HG03139 (cell line): ENCODE data around the gene ARHGAP30.
A peak's percentile ranks its signal among the peaks of the same experiment; 100 is the strongest.
"Not testable (repeated sequence)": the region's sequence is repeated elsewhere in the genome, so short reads cannot be mapped to it uniquely, and the experiment has no call there.

ENCODE experiments used
- ATAC-seq: cut with Tn5 transposase; IDR thresholded peaks from one replicate; pipeline ENCODE4 v1.9.1; 2021; ENCODE audit not compliant: unreplicated experiment

Gene ARHGAP30

DNA sequence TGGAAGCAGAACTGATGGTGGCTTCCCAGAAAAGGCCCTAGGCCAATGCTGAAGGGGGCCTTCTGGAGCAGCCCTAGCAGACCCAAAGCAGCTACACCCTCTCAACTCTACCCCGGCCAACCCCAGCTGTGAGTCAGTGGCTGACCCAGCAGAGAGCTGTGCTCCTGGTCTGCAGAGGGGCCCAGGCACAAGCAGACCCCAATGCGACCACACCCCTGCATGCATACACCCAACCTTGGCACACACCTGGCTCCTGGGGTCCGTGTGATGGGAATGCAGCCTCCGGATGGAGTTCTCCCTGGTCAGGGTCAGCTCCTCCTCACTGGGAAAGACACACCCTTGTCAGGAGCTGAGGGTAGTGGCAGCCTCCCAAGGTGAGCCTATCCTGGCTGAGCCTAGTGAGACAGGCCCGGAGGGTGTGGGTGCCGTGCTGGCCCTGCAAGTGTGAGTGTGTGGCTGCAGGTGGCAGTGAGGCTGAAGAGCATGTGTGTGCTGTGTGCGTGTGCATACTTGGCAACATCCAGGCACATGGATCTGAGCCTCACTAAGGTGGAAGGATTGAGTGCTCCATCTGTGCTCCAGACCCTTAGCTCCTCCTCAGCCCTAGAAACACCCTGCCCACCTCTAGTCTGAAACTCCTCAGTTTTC is 3.9 kb upstream of the ARHGAP30 start:
- ATAC-seq, result no peak

DNA sequence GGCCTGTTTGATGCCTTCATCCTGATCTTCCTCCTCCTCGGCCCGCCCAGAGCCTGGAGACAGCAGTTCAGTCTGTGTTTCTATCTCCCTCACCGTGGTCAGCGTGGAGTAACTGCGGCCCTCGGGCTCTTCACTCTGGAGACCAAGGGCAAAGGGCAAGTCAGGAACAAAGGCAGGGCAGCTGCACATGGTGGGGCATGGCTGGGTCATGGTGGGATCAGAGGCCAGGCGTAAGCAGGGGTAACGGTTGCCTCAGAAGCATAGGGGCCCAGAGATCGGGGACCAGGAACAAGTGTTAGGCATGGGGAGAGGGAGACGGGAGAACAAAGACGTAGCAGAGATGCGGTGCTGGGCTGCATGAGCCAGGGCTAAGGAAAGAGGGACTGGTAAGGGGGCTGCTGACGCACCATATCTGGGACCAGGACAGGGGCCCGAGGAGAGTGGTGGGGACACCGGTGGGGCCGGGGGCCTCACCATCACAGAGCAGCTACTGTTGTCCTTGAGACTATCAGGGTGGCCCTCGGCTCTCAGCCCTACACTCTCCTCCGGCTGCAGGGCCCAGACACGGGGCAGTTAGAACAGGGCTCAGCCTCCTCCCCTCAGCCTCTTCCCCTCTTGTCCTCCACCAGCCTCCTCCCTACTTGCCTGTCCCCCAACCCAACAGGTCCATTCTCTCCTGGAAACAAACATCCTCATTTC is 3.2 kb upstream of the ARHGAP30 start:
- ATAC-seq, result no peak

DNA sequence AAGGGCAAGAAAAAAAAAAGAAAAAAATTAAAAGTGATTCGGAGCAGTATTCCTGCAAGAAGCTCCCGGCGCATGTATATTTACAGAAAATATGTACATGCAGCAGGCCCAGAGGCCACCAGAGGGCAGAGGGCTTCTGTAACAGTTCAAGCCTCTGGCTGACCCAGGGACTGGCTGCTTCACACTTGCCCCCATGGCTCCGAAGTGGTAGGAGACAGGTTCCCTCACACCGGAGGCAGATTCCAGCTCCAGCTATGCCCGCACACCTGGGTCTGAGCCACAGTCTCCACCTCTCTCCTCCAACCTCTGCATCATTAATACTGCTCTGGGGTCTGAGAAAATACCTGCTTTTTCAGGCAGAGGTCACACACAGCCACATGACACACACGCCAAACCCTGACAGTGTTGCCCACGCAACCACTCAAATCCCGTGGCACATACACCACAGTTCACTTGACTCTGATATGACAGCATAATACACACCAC is 2.2 kb upstream of the ARHGAP30 start:
- no peak for ATAC-seq

DNA sequence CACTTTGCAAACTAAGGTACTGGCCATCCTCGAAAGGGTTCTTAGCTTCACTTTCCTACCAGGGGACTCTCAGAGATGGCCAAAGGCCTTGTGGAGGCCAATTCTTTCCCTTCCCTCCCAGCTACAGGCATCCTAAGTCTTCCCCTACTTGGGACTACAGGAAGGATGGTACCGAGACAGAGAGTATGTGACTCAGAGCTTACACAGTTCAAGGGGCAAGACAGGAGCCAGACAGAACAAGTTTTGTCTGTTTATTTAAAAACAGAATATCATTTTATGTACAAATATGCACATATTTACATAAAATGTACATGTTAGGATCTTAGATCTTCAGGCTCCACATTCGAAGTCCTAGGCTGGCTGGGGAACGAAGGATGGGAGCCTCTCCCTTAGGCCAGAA is 1.1 kb upstream of the ARHGAP30 start:
- ATAC-seq, result no peak

DNA sequence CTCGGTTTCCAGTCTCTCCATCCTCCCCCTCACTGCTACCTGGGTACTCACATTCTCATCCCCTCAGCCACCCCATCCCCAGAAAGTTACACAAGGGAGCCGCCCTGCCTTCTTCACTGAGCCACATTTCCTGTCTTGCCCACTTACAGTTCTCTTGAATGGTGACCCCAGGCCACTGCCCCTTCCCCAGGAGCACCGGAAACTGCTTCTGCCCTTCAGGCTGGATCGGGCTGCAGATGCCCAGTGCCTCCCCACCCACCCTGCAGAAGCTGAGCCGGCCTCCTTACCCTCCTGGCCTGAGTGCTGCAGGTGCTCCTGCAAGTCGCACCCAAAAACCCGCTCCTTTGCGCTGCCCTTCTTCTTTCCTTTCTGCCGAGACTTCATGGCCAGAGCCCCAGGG is 450 bp downstream of the ARHGAP30 start:
- no peak for ATAC-seq

DNA sequence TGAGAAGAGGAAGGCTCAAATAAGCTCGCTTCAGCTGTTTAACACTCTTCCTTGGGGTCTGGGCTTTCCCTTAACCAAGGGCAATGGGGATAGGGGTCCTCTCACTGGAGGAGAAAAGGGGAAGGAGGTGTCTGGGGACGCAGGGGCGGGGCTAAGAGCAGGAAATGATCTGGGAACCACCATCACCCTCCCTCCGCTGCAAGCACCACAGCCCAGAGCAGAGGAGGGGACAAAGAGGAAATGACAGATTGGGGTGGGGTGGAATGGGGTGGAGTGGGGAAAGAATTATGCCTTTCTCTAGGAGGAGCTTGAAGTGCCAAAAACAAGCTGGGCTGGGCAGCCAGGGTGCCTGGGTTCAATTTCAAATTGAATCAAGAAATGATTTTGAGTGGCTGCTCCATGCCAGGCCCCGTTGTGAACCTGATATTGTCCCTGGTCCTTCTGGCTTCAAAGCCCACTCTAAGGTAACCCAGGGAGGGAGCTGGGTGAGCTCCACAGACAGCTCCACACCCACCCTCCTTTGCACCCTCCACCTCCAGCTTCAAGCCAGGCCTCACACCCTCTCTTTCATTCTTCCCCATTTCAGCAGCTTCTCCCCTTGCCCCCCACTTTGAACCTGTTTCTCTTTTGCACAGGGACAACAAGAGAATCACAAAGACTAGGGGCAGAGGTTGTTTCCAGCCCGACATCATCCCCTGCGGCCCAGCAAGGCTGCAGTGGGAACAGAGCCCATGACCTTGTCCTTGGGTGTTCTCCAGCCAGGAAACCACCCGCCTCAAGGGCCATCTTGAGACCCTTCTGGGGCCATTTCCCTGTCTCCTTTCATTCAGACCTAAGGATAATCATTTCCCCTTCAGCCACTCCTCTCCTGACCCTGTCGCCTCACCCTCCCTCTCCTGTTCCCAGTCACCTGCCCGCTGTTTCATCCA is 1.1 kb downstream of the ARHGAP30 start:
- peak; percentile 54 for ATAC-seq

DNA sequence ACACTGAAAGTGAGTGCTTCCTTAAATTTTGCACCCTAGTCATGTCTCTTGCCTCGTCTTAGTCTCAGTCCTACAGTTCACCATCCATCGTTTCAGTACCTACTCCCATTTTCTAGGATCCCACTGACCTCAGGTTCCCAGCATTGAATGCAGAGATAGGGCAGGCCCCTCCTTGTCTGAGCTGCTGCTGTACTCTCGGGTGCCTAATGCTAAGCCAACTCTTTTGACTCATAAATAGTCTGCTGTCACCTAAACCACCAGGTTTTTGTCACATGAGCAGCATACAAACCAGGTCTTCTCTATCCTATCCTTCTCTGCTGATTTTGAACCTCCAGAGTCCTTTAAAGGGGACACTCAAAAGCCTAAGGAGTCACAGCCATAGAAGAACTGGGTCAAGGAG is 3.0 kb downstream of the ARHGAP30 start:
- ATAC-seq, result no peak

DNA sequence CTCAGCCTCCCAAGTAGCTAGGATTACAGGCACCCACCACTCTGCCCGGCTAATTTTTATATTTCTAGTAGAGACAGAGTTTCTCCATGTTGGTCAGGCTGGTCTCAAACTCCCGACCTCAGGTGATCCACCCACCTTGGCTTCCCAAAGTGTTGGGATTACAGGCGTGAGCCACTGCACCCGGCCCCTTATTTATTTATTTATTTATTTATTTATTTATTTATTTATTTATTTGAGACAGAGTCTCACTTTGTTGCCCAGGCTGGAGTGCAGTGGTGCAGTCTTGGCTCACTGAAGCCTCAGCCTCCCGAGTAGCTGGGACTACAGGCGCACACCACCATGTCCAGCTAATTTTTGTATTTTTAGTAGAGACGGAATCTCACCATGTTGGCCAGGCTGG is 4.0 kb downstream of the ARHGAP30 start:
- ATAC-seq, result not testable (repeated sequence)

DNA sequence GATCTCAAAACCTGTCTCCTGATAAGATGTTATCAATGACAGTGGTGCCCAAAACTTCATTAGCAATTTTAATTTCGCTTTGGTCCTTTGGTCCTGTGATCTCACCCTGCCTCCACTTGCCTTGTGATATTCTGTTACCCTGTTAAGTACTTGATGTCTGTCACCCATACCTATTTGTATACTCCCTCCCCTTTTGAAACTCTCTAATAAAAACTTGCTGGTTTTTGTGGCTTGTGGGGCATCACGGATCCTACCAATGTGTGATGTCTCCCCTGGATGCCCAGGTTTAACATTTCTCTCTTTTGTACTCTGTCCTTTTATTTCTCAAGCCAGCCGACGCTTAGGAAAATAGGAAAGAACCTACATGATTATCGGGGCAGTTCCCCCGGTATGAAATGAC is 5.8 kb downstream of the ARHGAP30 start:
- ATAC-seq, result not testable (repeated sequence)

DNA sequence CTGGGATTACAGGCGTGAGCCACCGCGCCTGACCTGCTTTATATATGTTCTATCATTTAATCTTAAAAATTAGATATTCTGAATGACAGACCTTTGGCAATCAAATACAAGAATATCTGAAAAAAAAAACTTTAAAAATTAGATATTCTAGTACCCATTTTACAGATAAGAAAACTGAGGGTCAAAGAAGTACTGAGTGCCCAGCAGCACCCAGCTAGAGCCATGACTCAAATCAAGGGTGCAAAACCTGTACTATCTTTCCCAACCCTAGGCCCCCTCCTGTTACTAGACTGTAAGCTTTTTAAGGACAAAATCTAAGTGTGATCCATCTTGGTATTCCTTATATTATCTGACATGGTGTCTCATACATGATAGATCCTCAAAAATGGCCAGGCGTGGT is 8.3 kb downstream of the ARHGAP30 start:
- no peak for ATAC-seq

DNA sequence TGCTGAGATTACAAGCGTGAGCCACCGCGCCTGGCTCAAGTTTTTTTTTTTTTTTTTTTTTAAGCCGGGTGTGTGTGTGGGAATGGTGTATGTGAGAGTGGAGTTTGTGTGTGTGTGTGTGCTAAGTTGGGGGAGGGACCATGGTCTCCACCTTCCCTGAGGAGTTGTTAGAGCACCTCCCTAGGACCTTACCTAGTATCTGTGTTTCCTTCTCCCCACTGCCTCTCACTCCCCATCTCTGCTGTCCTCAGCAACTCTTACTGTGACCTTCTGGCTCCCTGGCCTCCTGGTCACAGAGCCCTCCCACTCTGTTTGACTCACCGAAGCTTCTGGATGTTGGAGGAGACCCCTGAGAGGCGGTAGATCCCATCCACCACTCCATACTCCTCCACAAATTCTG is 10.4 kb downstream of the ARHGAP30 start:
- no peak for ATAC-seq

DNA sequence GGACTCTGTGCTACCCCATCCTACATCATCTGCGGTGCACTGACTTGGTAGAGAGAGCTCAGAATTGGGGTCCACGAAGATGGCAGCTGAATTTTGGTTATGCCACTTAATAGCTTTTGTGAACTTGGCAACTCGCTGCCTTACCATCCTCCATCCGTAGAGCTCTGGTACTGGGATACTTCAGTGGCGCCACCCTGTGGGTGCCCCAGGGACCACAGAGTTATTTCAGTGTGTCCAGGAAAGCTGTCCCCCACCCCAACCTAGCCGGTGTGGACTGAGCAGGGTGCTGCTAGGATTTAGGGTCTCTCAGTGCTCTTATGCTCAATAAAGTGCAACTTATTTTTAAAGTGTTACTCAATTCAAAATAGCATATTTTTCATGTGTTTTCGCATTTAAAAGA is 14.9 kb downstream of the ARHGAP30 start:
- ATAC-seq, result no peak

DNA sequence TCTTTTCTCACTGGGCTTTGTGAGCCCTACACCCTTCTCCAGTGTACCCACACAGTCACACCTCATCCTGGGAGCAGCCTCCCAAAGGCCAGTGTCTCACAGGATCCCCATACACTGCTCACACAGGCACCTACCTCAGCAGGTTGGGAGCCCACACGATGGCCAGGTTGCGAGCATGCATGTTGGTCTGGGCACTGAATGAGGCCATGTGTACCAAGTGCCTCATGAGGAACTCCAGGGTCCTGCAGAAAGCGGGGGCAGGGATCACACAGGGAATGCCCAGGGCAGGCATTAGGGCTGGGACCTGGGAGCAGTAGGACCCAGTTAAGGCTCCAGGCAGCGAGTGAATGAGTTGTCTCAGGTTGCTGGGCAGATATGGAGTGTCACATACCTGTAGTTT is 15.5 kb downstream of the ARHGAP30 start:
- ATAC-seq, result no peak

DNA sequence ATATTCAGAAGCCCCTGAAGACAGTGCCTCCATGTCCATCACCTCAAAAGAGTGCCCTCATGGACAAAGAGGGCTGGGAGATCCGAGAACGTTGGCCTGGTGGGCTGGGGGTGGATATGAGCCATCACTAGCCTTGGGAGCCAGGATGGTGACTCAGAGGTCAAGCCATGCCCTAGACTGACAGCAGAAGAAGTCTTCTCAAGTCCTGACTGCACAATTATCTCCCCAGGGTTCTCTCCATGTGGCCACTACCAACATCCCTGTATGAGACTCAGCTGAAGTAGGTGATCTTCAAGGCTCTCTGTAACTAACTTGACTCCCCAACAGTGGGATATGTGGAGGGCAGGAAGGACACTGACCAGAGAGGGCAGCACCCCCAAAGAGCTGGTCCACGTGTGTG is 16.8 kb downstream of the ARHGAP30 start:
- no peak for ATAC-seq

DNA sequence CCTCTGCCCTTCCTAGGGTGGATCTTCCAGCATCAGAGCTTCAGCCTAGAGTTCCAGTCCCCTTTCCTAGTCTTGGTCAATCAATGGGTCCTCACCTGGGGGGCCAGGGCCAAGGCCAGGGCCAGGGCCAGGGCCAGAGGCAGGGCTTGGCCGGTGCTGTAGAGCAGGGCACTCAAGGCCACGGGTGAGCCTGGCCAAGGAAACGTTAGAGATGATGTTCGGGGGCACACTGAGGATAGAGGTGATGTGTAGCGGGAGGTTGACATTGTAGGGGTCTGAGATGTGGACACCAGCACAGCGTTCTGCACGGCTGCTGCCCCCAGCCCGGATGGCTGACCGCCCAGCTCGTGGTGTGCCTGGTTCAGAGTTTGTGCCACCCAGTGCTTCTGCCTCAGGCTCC is 18.5 kb downstream of the ARHGAP30 start:
- ATAC-seq, result no peak

DNA sequence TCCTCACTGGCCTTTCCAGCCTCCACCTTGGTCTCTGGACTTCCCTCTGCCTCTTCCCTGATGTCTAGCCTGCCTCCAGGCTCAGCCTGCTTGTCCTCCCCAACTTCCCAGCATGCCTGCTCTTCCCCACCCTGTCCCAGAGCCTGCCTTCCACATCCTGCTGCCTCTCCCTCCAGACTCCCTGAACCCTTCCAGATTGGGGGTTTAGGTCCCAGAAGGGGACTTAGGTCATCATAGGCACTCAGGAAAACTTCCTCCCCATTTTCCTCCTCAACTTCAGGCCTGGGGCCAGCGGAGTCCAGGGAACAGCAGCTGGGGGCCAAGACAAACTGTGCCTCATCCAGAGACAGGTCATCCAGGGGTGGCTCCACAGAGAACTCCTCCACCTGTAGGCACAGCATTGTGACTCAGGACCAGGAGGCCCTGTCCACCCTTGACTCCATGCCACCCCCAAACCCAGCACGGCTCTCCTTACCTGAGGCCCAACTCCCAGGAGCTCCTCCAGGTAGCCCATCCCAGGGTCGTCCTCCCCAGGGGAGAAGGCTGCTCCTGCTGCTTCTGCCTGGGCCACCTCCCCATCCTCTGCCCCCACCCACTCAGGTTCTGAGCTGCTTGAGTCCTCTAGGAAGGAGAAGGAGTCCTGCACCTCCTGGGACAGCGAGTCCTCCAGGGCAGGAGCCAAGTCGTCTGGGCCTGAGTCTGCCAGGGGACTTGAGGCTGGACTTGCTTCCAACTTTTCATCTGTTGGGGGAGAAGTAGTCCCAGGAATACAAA is 20.6 kb downstream of the ARHGAP30 start:
- ATAC-seq, result no peak

DNA sequence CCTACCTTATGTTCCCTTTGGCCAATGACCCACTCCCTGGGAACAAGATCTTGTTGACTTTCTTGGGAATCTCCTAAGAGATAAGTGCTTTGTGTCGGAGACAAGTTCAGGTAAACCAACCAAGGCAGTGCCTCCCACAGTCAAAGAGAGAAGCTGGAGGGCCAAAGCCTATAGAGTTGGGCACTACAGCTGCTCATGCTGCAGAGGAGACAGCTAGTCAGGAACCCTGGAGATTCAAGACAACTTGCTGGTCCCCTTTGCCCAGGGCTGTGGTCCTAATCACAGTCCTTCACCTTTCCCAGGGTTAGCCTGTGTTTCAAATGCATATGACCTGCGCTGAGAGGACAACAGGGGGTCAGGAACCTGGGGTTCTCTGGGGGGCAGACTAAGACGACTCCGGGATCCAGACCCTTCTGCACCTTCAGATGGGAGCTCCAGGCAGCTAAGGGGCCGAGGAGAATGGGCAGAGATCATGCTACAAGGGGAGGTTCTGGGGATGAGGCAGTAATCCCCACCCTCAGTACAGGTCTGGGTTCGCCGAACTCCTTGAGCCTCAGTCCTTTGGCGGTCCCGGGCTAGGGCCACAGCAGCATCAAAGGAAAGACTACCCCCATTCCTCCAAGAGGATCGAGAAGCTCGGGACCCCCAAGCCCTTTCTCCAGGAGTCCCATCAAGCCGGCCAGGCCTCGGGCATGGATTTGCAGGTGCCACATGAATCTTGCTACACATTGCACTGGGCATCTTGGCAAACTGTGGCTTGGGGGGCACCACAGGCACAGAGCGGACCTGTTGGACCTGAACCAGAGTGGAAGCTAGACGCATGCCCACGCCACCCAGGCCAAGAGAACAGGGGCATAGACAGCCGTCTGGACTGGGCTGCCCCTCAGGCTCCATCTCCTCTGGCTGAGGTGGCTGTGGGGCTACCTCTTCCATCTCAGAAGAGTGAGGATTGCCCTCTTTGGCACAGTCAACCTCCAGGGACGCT is 22.0 kb downstream of the ARHGAP30 start:
- ATAC-seq, result no peak

DNA sequence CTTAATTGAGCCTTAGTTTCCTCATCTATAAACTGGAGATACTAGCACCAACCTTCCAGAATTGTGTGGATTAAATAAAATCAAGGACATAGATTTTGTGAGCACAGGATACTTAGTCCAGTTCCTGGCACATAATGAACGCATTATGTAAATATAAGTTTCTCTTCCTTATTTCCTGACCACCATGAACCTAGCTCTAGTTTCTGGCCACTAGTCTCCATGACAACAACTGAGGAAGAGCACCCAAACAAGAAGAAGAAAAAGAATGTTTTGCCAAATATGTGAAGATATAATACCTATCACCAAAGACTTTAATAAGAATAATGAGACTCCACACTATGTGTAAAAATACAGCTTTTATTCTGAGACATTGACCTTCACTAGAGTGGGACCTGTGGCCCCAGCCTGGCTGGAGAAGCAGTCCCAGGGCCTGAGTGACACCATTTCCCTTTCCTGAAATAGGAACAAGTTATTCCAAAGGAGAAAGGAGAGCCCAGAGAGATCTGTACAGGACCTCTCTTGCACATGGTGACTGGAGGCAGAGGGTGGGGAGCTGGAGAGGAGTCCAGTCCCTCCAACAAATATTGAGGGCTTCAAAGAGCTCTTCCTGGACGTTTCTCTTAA is 23.0 kb downstream of the ARHGAP30 start:
- peak; percentile 29 for ATAC-seq
